Measurements from ENCODE around the gene DIS3L. TPM values are rescaled to one million over a fixed set of nuclear protein-coding genes. Genes with fewer than 3 reads are reported as not detected.

DIS3L gene
- total and polyA plus RNA-seq, 2 of the 4 experiments (the other 2 are of a cell fraction), result 5.1 to 14.5 TPM

GRCh38 chr15:66288093-66288492 is 5.3 kb upstream of the DIS3L start:
- no peak overlapping the region for H3K4me2 ChIP-seq (ENCODE audit: low read depth, low read length)
- H3K4ac ChIP-seq (ENCODE audit: low read depth, low read length), result no peak overlapping the region
- BruUV-seq (replicated peaks), result no TSS peak
- H3K23ac ChIP-seq (ENCODE audit: low read depth, low read length), result no peak overlapping the region
- H3K4me1 ChIP-seq (ENCODE audit: control insufficient read depth, insufficient read depth, low read length), result peaks cover 5% of the 10 kb centered on the region; the same call in 1 of the 2 replicates
- DNase-seq, result no peak
- POLR2A ChIA-PET (ENCODE audit: unreplicated experiment), result no interaction called here
- intact Hi-C loops (cut with micrococcal nuclease) (loop anchor here (2.0 to 10.0 kb wide), 2 partner anchors 371 to 653 kb away; no protein-coding TSS in a partner anchor), dilution Hi-C loops (cut with HindIII; ENCODE audit: low sequenced_read_pairs, unreplicated experiment) (no loop called here), in situ Hi-C loops (cut with MboI; ENCODE audit: low sequenced_read_pairs) (loop anchor here (5.0 to 25.0 kb wide), 2 partner anchors 306 to 676 kb away; partner anchors contain the start of genes INTS14 and SLC24A1)
- H2BK20ac ChIP-seq (ENCODE audit: low read depth, low read length), result no peak overlapping the region
- peaks cover 3% of the 10 kb centered on the region for H3K27me3 ChIP-seq (ENCODE audit: control insufficient read depth, insufficient read depth, low read length)
- H4K91ac ChIP-seq (ENCODE audit: insufficient read depth, low read depth, low read length), result no peak overlapping the region
- H3K9me3 ChIP-seq (ENCODE audit: control insufficient read depth, insufficient read depth, low read length), result no peaks in the 10 kb centered on the region
- no peak overlapping the region for H2AK9ac ChIP-seq (replicated peaks; ENCODE audit: low read depth, low read length, poor library complexity)
- H3K14ac ChIP-seq (replicated peaks; ENCODE audit: low read depth, low read length), result no peak overlapping the region
- no peak overlapping the region for H2BK5ac ChIP-seq (ENCODE audit: low read depth, low read length, poor library complexity, severe bottlenecking)
- H3K9ac ChIP-seq (ENCODE audit: low read depth, low read length), result no peak overlapping the region
- no peak overlapping the region for H2BK120ac ChIP-seq (ENCODE audit: low read depth, low read length)
- no peak overlapping the region for H3K18ac ChIP-seq (ENCODE audit: low read depth, low read length)
- H4K20me1 ChIP-seq (ENCODE audit: insufficient read depth, low read length), result no peaks in the 10 kb centered on the region
- H4K5ac ChIP-seq (ENCODE audit: low read depth, low read length), result no peak overlapping the region
- no peak overlapping the region for H3K56ac ChIP-seq (ENCODE audit: extremely low read depth, insufficient read depth, low read length)
- no peaks in the 10 kb centered on the region for H3K9me1 ChIP-seq (ENCODE audit: insufficient read depth, low read length)
- no peak overlapping the region for H2BK15ac ChIP-seq (ENCODE audit: low read depth, low read length)
- H4K8ac ChIP-seq (ENCODE audit: low read depth in 2 of 2, low read length in 2 of 2), result no peak overlapping the region
- CTCF ChIA-PET, result interaction anchor here (0.6 to 1.0 kb wide), 2 partner anchors 28 to 230 kb away, joined by 3 read pairs; no protein-coding TSS in a partner anchor
- no peak overlapping the region for H2AFZ ChIP-seq (replicated peaks; ENCODE audit: low read length, poor library complexity)
- no peak overlapping the region for H3K27ac ChIP-seq (ENCODE audit: insufficient read depth, low read length)
- ATAC-seq (ENCODE audit: low read depth), result no peak
- H3K4me3 ChIP-seq (ENCODE audit: insufficient read depth, low read depth, low read length), result no peak overlapping the region
- no peak overlapping the region for H2AK5ac ChIP-seq (ENCODE audit: low read depth, low read length)
- H3K79me1 ChIP-seq (ENCODE audit: low read depth in 1 of 2, low read length in 2 of 2), result peaks cover 0 to 6% of the 10 kb centered on the region in 2 experiments; a peak in 1 of 4 replicates
- no peaks in the 10 kb centered on the region for H3K36me3 ChIP-seq (ENCODE audit: control insufficient read depth, insufficient read depth, low read length)
- TF ChIP-seq POLR2A (IDR thresholded peaks at IDR 0.05; ENCODE audit: low read depth, low read length) (no peak), NFE2L2 (IDR thresholded peaks at IDR 0.05; ENCODE audit: low read depth, low read length) (no peak), CTCF (conservative IDR thresholded peaks at IDR 0.05; ENCODE audit: low read depth, low read length) (no peak), MAZ (IDR thresholded peaks at IDR 0.05; ENCODE audit: borderline replicate concordance, low read depth, low read length) (no peak), CEBPB (IDR thresholded peaks at IDR 0.05; ENCODE audit: low read depth, low read length) (no peak), MXI1 (IDR thresholded peaks at IDR 0.05; ENCODE audit: borderline replicate concordance, low read depth, low read length) (no peak), RCOR1 (IDR thresholded peaks at IDR 0.05; ENCODE audit: insufficient replicate concordance, low read length) (no peak), CHD1 (IDR thresholded peaks at IDR 0.05; ENCODE audit: low read depth, low read length) (no peak)
- TF ChIP-seq, protein P1, sequence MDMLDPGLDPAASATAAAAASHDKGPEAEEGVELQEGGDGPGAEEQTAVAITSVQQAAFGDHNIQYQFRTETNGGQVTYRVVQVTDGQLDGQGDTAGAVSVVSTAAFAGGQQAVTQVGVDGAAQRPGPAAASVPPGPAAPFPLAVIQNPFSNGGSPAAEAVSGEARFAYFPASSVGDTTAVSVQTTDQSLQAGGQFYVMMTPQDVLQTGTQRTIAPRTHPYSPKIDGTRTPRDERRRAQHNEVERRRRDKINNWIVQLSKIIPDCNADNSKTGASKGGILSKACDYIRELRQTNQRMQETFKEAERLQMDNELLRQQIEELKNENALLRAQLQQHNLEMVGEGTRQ (IDR thresholded peaks at IDR 0.05; ENCODE audit: low read depth, low read length), result no peak

Measured in IMR-90 (cell line).